ENCODE measurements around the gene PROSER2.

Gene PROSER2

DNA sequence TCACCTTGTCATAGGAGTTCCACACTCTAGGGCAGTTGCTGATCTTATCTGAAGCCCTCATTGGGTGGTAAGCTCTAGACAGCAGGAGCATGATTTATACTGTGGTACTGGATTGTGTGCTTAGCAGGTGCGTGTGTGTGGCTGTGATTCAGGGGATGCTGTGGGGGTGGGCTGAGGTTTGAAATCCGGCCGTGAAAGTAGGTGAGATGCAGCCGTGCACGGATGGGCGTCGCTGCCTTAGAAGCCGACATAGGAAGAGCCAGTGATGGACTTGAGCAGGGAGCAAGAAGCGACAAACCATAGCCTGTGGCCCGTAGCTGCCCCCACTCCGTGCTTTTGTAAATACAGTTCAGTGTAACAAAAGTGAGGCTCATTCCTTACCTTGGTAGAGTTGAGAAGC, 38.2 kb downstream of the PROSER2 start:
- H3K27ac ChIP-seq, result no peak overlapping the region
- no peak overlapping the region for H3K4me3 ChIP-seq

DNA sequence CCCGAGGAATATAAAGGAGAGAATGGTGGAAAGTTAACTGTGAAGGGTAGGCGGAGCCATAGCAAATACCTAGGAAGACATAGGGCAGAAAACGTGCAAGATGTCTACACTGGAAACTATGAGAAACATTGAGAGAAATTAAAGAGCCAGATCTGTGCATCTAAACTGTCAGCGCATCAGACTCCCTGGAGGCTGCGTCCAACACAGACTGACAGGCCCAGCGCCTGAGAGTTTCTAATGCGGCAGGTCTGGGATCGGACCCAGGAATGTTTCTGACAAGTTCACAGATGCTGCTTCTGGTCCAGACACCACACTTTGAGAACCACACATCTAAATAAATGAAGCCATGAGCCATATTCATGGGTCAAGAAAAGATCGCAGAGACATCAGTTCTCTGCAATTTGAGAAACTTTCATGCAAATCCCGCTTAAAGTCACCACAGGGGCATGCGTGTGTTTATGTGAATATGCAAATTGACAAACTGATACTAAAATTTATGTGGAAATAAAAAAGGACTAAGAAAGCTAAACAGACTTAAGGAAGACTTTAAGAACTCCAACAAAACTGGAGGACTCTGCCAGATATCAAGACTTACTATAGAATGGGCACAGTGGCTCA, 38.8 kb downstream of the PROSER2 start:
- Histone ChIP-seq H3K27ac (no peak overlapping the region), H3K4me3 (no peak overlapping the region)

DNA sequence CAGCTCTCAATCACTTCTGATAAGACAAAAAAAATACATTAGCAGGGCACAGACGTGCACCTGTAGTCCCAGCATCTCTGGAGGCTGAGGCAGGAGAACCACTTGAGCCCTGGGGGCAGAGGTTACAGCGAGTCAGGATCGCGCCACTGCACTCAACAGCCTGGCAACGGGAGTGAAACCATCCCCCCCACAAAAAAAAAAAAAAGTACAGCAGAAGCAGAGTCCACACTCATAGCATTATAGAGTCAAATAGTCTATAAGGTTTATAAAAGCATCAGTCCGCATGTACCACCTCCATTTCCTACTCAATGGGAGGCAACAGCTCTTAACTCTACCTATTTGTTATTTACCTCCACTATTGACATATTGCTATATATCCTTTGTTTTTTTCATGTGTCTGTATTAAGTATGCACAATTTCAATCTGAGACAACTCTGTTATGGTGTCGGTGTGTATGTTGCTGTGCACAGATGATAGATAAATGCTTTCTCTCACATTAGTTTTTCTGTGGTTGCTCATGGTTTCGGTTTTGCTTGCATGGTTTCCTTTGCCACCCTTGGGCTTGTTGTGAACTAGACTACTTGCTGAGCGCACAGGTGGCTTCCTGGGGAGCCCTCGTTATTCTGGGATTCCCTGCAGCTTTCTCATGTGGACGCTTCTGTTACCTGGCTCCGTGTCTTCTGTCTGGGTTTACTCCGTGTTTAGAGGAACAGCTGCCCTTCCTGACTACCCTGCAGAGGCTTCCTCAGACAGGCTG, 40.4 kb downstream of the PROSER2 start:
- Histone ChIP-seq H3K27ac (peak overlapping the region in 5 of 21 experiments; percentile 11 to 70 (median 16)), H3K4me3 (no peak overlapping the region)

DNA sequence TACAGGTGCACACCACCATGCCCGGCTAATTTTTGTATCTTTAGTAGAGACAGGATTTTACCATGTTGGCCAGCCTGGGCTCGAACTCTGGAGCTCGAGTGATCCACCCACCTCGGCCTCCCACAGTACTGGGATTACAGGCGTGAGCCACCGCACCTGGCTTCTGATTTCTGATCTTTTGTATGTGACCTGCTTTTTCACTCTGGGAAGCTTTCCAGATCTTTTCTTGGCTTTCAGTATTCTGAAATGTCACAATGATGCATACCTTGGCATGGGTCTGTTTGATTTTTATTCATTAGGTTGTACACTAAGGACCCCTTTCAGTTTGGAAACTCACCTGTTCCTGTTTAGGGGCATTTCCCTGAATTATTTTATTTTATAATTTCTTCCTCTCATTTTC, 41.6 kb downstream of the PROSER2 start:
- H3K27ac ChIP-seq, result no peak overlapping the region
- H3K4me3 ChIP-seq, result no peak overlapping the region

DNA sequence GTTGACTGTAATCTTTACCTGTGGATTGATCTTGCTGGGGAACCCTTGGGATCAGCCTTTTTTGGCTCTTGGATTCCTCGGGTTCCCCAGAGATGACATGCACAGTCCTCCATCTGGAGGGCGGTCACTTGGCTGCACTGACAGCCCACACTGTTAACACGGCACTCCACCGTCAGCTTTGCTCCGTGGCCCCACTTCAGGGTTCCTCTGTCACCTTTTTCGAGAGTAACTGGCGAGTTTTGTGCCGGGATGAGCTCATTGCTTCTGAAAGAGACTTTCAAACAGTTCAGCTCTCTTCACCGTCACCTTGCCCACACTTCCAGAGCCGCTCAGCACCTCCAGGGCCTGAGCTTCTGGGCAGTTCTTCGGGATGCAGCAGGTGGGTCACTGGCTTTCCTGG, 42.4 kb downstream of the PROSER2 start:
- no peak overlapping the region for H3K27ac ChIP-seq
- H3K4me3 ChIP-seq, result no peak overlapping the region

DNA sequence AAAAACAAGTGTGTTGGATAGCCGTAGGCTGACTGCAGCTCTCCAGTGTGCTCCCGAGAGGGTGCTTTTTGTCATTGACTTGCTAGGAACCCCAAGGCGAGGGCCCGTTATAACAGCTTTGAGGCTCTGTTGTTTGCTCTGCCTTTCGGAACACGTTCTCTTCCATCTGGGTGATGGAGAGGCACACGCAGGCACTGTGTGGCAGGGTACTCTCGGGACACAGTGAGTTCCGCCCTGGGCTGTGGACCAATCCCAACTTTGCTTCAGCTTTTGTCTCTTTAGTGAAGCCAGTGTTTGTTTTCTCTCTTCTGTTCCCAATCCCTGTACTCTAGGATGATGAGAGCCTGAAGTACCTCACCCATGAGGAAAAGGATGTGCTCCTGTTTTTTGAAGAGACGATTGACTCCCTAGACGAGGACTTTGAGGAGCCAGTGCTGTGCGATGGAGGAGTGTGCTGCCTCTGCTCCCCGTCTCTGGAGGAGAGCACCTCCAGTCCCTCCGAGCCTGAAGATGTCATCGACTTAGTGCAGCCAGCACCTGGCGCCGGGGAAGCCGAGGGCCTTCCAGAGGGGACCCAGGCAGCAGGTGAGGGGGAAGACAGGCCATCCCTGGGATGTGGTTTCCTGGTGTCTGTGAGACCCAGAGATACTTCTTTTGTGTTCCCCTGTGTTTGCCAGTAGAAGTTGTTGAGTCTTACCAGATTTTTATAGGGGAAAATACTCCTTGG, 43.2 kb downstream of the PROSER2 start:
- H3K27ac ChIP-seq, result no peak overlapping the region
- no peak overlapping the region for H3K4me3 ChIP-seq

DNA sequence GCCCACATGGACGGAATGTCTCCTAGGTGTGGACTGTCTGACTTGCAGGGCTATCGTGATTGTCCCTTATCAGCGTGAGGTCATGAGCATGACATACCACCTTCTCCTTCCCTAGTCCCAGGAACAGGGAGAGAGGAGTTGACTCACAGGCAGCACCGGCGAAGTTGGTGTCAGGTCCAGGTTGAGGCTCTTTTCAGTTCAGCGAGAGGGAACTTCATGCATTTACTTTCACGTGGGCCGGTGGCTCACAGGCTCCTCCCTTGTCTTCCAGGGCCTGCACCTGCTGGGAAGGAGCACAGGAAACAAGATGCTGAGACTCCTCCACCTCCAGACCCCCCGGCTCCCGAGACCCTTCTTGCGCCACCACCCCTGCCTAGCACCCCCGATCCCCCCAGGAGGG, 46.1 kb downstream of the PROSER2 start:
- H3K27ac ChIP-seq, result no peak overlapping the region
- H3K4me3 ChIP-seq, result no peak overlapping the region

DNA sequence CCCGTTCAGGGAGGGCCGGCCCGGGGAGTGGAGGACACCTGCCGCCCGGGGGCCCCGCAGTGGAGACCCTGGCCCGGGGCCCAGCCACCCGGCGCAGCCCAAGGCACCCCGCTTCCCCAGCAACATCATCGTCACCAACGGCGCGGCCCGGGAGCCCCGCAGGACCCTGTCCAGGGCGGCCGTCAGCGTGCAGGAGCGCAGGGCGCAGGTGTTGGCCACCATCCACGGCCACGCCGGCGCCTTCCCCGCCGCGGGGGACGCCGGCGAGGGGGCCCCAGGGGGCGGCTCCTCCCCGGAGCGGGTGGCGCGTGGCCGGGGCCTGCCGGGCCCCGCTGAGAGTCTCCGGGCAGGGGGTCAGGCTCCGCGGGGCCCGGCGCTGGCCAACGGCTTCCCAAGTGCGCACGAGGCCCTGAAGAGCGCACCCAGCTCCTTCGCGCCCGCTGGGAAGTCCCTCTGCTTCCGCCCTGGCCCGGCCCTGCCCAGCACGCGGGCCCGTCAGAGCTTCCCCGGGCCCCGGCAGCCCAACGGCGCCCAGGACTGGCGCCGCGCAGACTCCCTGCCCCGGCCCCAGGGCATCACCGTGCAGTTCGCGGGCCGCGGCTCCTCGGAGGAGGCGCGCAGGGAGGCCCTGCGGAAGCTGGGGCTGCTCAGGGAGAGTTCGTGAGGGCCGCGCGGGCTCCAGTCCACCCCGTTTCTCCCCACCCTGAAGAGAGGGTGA, 46.7 kb downstream of the PROSER2 start:
- Histone ChIP-seq H3K27ac (peak overlapping the region in 7 of 21 experiments; percentile 37 to 79 (median 45)), H3K4me3 (peak overlapping the region in 3 of 7 experiments; percentile 10 to 19 (median 11))

DNA sequence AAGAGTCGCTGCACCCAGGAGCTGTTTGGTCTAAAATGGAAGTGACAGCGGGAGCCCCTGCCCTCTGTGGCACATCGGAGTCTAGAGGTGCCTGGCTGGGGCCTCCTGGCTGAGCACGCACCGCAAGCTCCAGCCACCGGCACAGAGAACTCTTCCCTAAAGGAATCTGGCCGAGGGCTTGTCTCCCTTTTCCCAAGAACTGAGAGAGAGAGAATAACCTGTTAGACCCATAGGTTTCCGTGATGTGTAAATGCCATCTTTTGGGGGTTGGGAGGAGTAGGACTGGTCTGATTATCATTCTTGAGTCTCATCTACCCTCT, 47.3 kb downstream of the PROSER2 start:
- H3K27ac ChIP-seq, result peak overlapping the region in 7 of 21 experiments; percentile 37 to 79 (median 45)
- peak overlapping the region in 2 of 7 experiments; percentile 10 to 19 for H3K4me3 ChIP-seq

DNA sequence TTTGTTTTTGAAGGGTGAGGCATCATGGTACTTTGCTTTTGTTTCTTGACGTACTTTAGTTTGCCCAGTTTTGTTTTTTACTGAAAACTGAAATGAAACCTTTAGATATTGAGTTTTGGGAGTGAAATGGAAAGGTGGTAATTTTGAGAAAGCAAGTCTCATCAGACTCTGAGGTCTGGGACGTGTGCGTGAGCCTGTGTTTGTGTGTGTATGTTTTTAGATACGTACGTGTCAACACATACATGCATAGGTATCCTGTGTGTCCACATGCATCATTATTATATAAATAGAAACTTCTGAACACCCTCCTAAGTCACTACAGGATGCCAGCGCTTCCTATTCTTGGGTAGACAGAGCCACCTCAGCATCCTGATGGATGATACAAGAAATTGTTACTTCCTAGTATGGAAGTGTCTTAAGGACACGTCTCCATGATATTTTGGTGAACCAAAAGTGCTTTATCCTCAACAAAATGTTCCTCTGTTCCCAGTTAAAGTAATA, 47.8 kb downstream of the PROSER2 start:
- H3K27ac ChIP-seq, result peak overlapping the region in 2 of 21 experiments; percentile 37 to 79

DNA sequence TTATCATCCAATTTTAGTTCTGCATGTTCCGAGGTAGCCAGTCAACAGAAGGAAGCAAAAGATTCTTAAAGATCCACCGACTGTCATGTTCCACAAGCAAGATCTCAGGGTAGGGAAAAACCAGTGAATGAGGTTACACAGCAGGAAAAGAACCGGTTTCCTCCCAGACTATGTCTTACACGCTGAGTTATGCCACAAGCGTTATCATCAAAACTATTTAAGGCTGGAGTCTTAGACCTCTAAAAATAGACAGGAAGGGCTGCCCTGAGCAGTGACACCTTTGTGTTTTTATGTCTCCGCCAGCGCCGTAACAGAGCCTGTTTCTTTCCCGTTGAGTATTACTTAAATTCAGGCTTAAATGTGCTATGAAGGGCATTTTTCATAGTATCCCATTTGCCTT, 48.3 kb downstream of the PROSER2 start:
- Histone ChIP-seq H3K4me3 (no peak overlapping the region), H3K27ac (peak overlapping the region in 2 of 21 experiments; percentile 26 to 38)

More for the DNA sequence above, 47.8 kb downstream of the PROSER2 start:
- H3K4me3 ChIP-seq, result no peak overlapping the region

DNA sequence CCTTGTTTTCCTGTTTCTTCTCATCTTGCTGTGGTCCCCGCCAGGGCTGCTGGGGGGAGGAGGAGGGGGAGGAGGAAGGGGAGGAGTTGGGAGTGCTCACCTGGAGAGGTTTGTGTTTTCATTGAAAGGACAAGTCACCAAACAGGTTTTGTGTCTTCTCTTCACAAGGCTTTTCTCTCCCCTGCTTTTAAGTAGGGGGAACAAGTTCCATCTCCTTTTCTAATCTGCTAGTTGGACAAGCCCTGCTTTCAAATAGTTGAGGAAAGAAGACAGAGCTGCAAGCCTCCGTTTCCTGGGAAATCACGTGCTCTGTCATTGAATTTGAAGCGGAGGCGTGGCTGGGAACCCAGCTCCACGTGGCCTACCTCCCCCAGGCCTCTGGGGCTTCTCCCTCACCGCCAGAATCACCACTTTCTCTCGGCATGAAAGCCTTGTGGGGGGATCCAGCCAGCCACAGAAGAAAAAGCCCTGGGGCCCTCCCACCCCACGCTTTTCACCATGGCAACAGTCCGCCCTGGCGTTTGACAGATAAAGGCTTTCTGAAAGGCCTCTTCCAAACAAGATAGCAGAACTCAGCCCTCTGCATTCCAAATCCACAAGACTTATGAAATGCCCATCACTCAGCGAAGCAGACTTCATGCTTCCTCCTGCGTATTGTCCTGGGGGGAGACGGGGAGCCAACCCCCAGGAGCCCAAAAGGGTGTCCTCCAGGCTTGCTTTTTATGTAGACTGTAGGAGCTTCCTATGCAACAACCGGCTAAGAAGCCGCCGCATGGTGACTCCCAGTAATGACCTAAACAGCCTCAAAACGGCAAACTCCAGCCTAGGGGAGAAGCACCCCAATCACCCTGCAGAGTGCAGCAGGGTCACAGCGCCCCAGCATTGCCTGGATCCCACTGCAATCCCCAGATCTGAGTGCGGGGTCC, 51.7 kb downstream of the PROSER2 start:
- Histone ChIP-seq H3K4me3 (peak overlapping the region in 1 of 7 experiments; percentile 4), H3K27ac (peak overlapping the region in 18 of 21 experiments; percentile 4 to 86 (median 70))

DNA sequence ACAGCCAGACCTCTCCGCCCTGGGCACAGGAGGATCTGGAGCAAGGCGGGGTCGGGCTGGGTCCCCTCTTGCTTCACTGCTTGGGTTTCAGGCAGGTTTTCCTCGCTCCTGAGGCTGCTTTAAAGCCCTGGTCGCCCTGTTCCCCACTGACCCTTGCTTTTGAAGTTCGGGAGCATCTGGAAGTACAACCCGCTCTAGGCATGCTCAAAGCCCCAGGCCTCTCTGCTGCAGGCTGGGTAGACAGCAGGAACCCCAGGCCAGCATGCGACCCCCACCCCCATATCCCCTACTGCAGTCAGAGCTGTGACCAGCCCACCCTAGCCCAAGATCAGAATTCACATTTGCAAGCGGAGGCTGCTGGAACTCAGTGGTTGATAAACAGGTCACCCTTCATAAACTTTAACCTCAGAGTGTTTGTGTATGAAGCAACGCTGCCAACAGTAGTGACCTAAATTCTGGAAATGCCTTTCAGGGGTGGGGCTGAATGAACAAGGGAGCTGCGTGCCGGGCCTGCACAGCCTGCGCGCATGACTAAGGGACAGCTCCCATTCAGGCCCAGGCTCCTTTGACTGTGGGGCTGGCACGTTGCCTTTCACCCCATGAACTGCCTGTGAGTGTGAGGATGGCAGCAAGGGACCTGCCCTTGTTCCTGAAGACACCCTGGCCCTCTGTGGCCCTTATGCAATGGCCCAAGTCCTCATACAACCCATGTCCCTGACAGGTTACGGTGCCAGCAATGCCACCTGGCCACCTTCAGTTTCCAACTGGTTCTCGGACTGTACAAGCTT, 52.5 kb downstream of the PROSER2 start:
- H3K27ac ChIP-seq, result peak overlapping the region in 16 of 21 experiments; percentile 12 to 86 (median 72)
- H3K4me3 ChIP-seq, result peak overlapping the region in 1 of 7 experiments; percentile 4

DNA sequence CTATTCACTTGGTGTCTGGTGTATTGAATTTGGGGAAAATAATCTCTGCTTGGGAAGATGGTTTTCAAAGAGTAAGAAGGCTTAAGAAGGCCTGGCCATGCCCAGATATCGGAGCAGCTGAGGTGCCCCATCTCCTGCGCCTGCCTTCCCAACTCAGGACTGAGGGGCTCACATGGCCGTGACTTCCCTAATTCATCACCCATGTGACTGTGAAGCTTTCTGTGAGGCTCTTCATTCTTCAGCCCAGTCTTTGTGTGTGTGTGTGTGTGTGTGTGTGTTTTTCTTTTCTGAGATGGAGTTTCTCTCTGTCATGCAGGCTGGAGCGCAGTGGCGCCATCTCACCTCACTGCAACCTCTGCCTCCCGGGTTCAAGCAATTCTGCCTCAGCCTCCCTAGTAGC, 53.2 kb downstream of the PROSER2 start:
- H3K27ac ChIP-seq, result peak overlapping the region in 10 of 21 experiments; percentile 12 to 83 (median 59)
- no peak overlapping the region for H3K4me3 ChIP-seq

DNA sequence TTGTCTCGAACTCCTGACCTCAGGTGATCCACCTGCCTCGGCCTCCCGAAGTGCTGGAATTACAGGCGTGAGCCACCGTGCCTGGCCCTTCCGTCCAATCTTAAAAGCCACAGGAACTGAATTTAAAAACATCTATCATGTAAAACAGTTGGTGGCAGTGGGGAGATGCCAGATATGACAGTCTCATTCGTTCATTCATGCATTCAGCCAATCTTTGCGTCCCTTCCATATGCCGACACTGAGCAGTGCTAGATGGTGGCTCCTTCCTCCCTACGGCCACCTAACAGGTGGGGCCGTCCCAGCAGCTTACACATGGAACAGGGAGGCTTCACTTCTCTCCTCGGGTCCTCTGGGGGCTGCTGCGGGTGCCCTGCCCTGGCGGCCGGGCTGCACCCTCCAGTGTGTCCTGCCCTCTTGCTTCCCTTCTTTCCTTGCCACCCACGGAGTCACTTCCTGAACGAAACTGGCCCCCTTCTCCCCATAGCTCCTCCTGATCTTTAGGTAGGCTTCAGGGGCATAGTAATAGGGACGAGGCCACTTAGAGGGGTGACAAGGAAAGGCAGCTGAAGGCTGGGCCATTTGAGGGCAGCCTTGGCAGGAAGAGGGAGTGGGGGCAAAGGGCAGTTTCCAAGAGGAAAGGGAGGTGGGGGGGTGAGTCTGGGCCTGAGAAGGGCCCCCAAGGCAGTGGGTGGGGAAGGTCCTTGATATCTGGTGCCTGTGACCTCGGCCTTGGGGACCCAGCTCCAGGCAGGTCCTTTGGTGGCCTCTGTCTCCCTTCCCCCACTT, 53.8 kb downstream of the PROSER2 start:
- Histone ChIP-seq H3K4me3 (no peak overlapping the region), H3K27ac (peak overlapping the region in 4 of 21 experiments; percentile 12 to 83 (median 54))

DNA sequence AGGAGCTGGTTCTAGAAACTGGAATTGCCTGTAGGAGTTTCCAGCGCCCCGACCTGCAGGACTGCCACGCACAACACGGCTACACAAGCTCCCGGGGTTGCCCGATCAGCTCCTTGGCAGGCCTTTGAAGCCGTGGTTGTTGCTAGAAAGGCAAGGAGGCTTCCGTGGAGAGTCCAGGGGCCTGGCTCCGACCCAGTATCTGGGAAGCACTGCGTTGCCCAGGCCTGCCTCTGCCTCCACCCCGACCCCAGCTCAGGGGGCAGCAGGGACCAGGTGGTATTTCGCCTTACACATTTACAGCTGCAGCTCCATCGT, 54.4 kb downstream of the PROSER2 start:
- Histone ChIP-seq H3K4me3 (no peak overlapping the region), H3K27ac (peak overlapping the region in 1 of 21 experiments; percentile 83)

DNA sequence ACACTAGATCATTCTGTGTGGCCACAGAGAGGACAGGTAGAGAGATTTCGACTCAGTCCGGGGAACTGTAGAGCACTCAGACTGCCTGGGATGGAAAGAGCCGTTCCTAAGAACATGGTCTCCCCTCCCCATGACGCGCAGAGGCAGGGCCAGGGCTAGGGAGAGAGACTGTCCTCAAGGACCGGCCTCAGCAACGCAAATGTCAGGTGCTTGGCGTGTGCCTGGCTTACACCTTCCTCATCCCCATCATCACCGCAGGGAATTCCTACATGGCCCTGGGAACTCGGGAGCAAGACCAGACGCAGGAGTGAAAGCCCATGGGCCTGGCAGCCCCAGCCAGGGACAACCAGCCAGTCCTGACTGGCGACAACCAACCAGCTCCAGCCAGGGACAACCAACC, 55.6 kb downstream of the PROSER2 start:
- Histone ChIP-seq H3K4me3 (no peak overlapping the region), H3K27ac (no peak overlapping the region)
